Panc1 (cell line): Measurements from ENCODE around the gene MCHR2. TPM values are rescaled to one million over a fixed set of nuclear protein-coding genes. Genes with fewer than 3 reads are reported as not detected.

ENCODE experiments used
- ATAC-seq: fragments of 200-7000 bp; cut with Tn5 transposase; 2 replicates; pipeline ENCODE4 v1.9.1; 2020; ENCODE audit warnings: mild to moderate bottlenecking, moderate library complexity
- BruUV-seq: library from RNA; stranded (reverse); fragments of 400-500 nt; replicated peaks from 2 replicates; lab custom pipeline; 2021; lab: Mats Ljungman, UMichigan
- CTCF ChIA-PET: fragments of 300-600 bp; sonication (Branson Sonifier 250); formaldehyde crosslinking; loops from one replicate; lab custom pipeline; 2022; ENCODE audit warnings: antibody characterized with exemption; lab: Charles Lee
- POLR2A ChIA-PET: fragments of 300-600 bp; sonication (Branson Sonifier 250); formaldehyde crosslinking; loops from one replicate; lab custom pipeline; 2022; ENCODE audit warnings: antibody characterized with exemption; lab: Charles Lee
- DNase-seq: peaks from one replicate; pipeline ENCODE4 v3.0.0-alpha.2; 2010; ENCODE audit warnings: low read depth, low spot score
- H3K27ac ChIP-seq: 2 replicates; pipeline ENCODE4 v1.5.1; 2011; ENCODE audit warnings: mild to moderate bottlenecking, low read length, inconsistent platforms
- H3K27me3 ChIP-seq: fragments of 200-500 bp; sonication (Bioruptor generic); 2 replicates; pipeline ENCODE4 v1.6.0; 2014; ENCODE audit warnings: low read length, inconsistent platforms; ENCODE audit not compliant: control insufficient read depth, insufficient read depth
- H3K36me3 ChIP-seq: fragments of 200-500 bp; sonication (Bioruptor generic); 2 replicates; pipeline ENCODE4 v1.5.1; 2014; ENCODE audit warnings: inconsistent platforms, mild to moderate bottlenecking, low read length, moderate library complexity; ENCODE audit not compliant: control insufficient read depth, insufficient read depth
- H3K4me1 ChIP-seq: 2 replicates; pipeline ENCODE4 v1.5.1; 2011; ENCODE audit warnings: inconsistent platforms, mild to moderate bottlenecking, low read length, moderate library complexity; ENCODE audit not compliant: control insufficient read depth, insufficient read depth
- H3K4me3 ChIP-seq, 2 experiments: 2 replicates each; pipeline ENCODE4 v1.5.1; 2011 to 2012; ENCODE audit warnings: low read depth in 2 of 2, low read length in 2 of 2, mild to moderate bottlenecking in 2 of 2, inconsistent platforms in 1 of 2, moderate library complexity in 1 of 2
- H3K9me3 ChIP-seq: fragments of 200-500 bp; sonication (Bioruptor generic); 2 replicates; pipeline ENCODE4 v1.5.1; 2014; ENCODE audit warnings: low read depth, mild to moderate bottlenecking, inconsistent platforms, low read length, moderate library complexity; ENCODE audit not compliant: control insufficient read depth, insufficient read depth
- POLR2AphosphoS5 ChIP-seq: IDR thresholded peaks from 2 replicates; pipeline ENCODE4 v1.6.1; 2012; ENCODE audit warnings: mild to moderate bottlenecking, low read depth, low read length, moderate library complexity
- TCF7L2 ChIP-seq: IDR thresholded peaks from 2 replicates; pipeline ENCODE4 v1.6.1; 2011; ENCODE audit warnings: mild to moderate bottlenecking, low read depth, low read length, inconsistent platforms
- in situ Hi-C: cut with HindIII; loops from 2 replicates; pipeline ENCODE4 v1.10.0; 2016; ENCODE audit warnings: low sequenced_read_pairs, low pct_unique_long_range_greater_than_20kb
- intact Hi-C: fragments of 100-400 bp; cut with micrococcal nuclease; formaldehyde crosslinking; loops from one replicate; pipeline ENCODE4 v1.10.0; 2022; ENCODE audit not compliant: unreplicated experiment
- total RNA-seq: library from RNA; stranded (reverse); gene quantifications from one replicate; pipeline ENCODE4 v1.2.1, GENCODE V29; 2021; ENCODE audit not compliant: unreplicated experiment
- TF ChIP-seq, protein P1 (sequence below), 2 experiments: IDR thresholded peaks; 2 replicates each; pipeline ENCODE4 v1.6.1; 2011 to 2012; ENCODE audit warnings: low read depth in 2 of 2, control low read depth in 1 of 2, low read length in 1 of 2, mild to moderate bottlenecking in 1 of 2, moderate library complexity in 1 of 2; ENCODE audit not compliant: insufficient read depth in 1 of 2

MCHR2 gene
- total RNA-seq, 1 experiment from 2014 or later: not detected

GRCh38 chr6:99871641-99872040 is 122.4 kb downstream of the MCHR2 start:
- no peaks in the 10 kb centered on the region for H3K9me3 ChIP-seq
- TF ChIP-seq POLR2AphosphoS5 (no peak), TCF7L2 (no peak)
- TF ChIP-seq, protein P1, sequence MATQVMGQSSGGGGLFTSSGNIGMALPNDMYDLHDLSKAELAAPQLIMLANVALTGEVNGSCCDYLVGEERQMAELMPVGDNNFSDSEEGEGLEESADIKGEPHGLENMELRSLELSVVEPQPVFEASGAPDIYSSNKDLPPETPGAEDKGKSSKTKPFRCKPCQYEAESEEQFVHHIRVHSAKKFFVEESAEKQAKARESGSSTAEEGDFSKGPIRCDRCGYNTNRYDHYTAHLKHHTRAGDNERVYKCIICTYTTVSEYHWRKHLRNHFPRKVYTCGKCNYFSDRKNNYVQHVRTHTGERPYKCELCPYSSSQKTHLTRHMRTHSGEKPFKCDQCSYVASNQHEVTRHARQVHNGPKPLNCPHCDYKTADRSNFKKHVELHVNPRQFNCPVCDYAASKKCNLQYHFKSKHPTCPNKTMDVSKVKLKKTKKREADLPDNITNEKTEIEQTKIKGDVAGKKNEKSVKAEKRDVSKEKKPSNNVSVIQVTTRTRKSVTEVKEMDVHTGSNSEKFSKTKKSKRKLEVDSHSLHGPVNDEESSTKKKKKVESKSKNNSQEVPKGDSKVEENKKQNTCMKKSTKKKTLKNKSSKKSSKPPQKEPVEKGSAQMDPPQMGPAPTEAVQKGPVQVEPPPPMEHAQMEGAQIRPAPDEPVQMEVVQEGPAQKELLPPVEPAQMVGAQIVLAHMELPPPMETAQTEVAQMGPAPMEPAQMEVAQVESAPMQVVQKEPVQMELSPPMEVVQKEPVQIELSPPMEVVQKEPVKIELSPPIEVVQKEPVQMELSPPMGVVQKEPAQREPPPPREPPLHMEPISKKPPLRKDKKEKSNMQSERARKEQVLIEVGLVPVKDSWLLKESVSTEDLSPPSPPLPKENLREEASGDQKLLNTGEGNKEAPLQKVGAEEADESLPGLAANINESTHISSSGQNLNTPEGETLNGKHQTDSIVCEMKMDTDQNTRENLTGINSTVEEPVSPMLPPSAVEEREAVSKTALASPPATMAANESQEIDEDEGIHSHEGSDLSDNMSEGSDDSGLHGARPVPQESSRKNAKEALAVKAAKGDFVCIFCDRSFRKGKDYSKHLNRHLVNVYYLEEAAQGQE (IDR thresholded peaks at IDR 0.05; ENCODE audit: insufficient read depth in 1 of 2, low read depth in 2 of 2, low read length in 1 of 2): no peak
- CTCF ChIA-PET: no interaction called here
- H3K4me1 ChIP-seq: no peaks in the 10 kb centered on the region
- in situ Hi-C loops (no loop called here), intact Hi-C loops (no loop called here)
- DNase-seq (no peak), ATAC-seq (no peak)
- peaks cover 25% of the 10 kb centered on the region for H3K27me3 ChIP-seq
- H3K27ac ChIP-seq: no peak overlapping the region
- BruUV-seq: no TSS peak
- H3K4me3 ChIP-seq: no peak overlapping the region
- POLR2A ChIA-PET: no interaction called here
- H3K36me3 ChIP-seq: no peaks in the 10 kb centered on the region
